Measurements from ENCODE around the gene DPP9.
A peak's percentile ranks its signal among the peaks of the same experiment; 100 is the strongest.
"Not testable (repeated sequence)": the region's sequence is repeated elsewhere in the genome, so short reads cannot be mapped to it uniquely, and the experiment has no call there.

The DPP9 gene

DNA sequence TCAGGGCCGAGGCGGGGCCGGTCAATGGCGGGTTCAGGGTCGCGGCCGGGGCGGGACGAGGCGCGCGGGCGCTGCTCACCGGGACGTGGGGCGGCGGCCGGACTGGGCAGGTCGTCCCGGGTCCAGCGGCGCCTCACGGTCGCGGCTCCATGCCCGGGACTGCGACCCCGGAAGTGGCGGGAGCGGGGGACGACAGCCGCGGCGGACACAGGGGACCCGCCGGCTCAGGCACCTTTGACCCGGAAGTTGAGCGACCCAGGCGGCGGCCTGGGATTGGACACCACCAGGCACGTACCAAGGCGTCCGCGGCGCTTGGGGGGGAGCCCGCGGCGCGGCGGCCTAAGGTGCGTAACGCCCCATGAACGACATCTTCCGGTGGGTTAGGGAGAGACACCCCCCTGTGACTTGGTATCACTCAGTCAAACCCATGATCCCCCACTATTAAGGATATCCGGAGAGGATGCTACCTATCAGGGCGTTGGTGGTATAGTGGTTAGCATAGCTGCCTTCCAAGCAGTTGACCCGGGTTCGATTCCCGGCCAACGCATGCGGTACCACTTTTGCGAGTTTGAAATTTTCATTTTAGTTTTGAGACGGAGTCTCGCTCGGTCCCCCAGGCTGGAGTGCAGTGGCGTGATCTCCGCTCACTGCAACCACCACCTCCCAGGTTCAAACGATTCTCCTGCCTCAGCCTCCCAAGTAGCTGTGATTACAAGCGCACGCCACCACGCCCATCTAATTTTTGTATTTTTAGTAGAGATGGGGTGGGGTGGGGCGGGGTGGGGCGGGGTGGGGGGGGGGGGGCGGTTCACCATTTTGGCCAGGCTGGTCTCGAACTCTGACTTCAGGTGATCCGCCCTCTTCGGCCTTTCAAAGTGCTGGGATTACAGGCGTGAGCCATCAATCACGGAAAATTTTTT lies at the start of gene DPP9:
Gene DPP9, minus strand, starts transcription at position 248 of the 920 bp plus-strand sequence. CDS start 3,936 bp downstream, outside the sequence.
- peak; percentile 98 for DNase-seq

DNA sequence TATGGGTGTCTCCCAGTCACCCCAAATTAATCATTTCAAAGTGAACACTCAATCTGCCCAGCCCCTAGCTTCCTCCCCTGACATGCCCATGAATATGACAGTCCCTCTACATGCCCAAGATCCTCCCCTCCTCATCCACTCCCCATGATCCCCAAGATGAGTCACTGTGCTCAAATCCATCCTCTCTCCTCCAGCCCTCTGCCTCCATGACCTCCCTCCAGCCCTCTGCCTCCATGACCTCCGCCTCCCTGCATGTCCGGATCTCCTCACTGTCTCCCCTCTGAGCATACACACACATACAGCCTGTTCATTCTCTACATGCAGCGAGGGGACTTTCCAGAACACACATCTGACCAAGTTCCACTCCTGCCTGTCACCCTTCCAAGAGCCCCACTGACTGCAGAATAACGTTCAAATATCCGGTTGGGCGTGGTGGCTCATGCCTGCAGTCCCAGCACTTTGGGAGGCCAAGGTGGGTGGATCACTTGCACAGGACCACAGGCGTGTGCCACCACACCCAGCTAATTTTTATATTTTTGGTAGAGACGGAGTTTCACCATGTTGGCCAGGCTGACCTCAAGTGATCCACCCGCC lies 49.5 kb upstream of the DPP9 start:
- DNase-seq = no peak

DNA sequence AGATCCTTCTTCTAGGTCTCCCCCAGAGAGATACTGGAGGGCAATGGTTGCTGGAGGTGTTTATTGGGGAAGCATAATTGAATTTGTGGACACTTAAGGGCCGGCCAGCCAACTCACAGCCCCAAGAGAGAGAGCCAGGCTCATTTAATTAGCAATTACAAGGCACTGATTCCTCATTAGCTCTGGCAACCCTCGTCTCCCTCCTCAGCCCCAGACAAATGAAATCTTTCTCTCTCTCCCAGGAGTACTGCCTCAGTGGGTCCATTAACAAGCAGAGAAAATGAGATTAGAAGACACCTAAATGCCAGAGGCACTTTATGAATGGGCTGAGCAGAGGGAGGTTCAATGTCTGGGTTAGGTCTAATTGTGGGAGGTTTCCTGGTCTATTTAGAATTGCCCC lies 48.9 kb upstream of the DPP9 start:
- DNase-seq = no peak

DNA sequence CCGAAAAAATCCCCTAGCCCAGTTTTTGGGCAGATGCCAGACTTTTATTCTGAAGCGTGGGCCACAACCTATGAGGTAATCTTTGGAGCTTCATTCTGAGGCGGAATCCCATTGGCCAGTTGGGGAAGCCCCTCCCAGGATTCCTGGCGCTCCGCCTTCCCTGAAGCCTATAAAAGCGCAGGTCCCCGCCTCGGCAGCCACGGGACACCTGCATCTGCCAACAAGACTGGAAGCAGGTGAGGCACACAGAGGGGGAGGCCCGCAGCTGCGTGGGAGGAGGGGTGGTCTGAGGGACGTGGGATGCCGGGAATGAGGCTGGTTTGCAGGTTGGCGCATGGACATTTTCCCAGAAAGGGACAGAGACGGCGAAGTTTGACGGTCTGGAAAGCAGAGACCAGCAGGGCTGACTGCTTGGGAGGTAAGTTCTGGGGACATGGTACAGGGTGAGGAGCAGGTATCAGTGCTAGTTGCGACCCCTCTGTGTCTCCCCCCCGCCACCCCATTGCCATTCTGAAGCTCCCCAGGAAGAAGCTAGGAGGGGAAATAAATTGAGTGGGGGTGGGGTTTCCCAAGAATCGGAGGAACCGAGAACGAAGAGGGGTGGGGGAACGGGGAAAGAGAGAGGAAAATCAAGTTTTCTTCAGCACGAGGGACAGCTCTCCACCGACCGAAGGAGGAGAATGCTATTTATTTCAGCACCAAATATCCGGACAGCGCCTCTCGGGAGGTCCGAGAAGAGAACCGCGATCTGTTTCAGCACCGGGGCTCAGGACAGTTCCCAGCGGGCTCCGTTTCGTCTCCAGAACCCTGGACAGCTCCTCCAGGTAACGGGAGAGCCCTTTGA lies 45.5 kb upstream of the DPP9 start:
- DNase-seq = peak; percentile 76

DNA sequence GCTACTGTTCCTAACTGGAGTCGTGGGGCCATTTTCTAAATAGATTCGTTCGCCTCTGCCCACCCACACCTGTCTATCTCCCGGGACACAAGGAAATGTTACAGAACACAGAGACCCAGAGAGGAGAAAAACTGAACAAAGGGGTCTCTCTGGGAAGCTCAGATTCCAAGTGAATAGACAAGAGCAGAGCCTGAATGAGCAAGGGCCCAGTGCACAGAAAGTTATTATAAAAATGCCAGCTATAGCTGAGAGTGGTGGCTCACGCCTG lies 40.7 kb upstream of the DPP9 start:
- DNase-seq = no peak

DNA sequence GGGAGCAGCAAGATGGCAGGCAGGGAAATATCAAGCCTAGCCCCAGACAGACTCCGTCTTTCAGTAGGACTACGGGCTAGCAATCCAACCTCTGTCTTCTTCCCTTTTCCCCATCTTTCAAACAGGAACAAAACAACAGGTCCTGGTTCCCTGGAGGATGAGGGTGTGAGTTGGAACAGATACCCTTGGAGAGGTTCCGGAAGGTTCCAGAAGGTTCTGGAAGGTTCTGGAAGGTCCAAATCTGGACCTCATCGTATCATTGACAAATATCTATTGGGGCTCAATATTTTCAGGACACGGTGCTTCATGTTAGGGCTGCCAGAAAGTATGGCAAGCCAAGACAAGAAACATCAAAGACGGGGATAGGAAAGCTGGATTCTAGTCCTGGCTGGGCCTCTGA lies 39.4 kb upstream of the DPP9 start:
- DNase-seq = no peak

DNA sequence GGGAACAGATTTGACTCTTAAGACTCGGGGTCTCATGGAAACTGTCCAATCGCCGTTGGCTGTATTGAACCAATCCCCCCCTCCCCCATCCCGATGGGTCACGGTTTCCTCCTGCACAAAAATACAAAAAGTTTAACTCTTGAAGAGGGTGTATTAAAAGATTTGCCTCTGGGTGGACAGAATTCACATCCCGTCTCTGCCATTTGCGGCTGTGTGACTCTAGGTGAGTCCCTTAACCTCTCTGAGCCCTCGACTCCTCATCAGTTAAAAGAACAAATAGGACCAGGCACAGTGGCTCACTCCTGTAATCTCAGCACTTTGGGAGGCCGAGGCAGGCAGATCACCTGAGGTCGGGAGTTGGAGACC lies 36.6 kb upstream of the DPP9 start:
- no peak for DNase-seq

DNA sequence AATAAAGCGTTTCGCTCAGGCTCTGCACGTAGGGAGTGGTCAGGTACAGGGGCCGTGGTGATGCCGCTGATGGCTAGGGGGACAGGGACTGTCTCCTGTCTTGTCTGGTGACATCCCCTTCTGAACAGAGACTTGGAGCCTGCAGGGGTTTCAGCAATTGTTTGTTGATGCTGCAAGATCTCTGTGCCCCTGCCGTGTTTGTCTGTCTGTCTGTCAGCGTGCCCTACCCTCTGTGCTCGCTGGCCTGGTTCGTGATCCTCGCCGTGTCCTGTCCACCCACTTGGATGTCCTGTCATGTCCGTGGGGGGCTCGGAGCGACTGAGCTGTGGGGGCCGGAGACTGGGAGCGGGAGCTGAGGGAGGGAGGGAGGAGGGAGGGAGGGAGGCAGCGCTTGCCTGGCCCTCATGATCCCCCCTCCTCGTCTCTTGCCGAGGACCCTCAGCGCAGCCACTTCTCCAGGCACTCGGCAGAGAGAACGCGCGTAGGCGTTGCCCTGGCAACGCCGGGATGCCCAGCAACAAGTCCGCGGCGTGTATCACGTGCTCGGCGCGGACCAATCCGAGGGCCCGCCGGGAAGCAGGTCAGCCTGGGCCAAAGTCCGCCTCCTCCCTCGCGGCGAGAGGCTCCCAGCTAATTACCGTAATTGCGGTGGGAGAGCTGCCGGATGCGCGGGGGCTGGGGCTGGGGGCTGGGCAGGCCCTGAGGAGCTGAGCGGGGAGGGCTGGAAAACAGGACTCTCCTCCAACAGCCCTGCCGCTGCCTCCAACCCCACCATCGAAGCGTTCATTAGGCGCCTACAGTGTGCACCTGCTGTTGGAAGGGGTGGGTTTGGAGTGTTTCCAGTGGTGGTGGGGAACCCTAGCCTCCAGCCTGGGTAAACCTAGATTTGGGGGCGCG lies 36.0 kb upstream of the DPP9 start:
- DNase-seq = peak; percentile 82

DNA sequence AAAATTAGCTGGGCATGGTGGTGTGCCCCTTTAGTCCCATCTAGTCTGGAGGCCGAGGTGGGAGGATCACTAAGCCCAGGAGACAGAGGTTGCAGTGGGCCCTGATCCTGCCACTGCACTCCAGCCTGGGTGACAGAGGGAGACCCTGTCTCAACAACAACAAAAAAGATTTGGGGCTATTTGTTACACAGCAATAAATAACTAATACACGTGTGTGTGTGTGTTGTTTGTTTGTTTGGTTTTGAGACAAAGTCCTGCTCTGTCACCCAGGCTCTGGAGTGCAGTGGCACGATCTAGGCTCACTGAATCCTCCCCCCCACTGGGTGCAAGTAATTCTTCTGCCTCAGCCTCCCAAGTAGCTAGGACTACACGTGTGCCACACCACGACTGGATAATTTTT lies 35.0 kb upstream of the DPP9 start:
- no peak for DNase-seq

DNA sequence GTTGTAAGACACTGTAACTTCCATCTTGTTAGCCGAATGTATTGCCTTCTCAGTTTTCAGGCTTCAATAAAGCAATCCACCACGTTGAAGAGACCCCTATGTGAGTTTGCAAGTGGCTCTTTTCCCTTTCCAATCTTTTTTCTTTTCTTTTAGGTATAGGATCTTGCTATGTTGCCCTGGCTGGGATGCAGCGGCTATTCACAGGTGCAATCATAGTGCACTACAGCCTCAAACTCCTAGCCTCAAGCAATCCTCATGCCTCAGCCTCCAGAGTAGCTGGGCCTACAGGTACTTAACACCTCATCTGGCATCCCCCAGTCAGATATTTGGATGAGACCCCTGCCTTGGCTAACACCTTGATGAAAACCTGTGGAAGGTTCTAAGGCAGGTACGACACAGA lies 34.4 kb upstream of the DPP9 start:
- DNase-seq = no peak

DNA sequence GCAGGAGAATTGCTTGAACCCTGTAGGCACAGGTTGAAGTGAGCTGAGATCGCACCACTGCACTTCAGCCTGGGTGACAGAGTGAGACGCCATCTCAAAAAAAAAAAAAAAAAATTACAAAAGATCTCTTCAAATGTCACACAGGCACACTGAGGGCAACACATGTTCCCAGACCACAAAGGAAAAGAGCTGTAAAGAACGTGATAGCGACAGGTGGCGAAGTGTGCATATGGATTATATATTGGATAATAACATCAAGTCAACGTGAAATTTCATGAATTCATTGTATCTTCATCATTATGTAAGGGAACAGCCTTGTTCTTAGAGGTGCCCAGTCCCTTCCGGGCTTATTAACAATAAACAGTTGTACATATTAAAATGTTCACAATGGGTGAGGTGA lies 31.8 kb upstream of the DPP9 start:
- DNase-seq = no peak

DNA sequence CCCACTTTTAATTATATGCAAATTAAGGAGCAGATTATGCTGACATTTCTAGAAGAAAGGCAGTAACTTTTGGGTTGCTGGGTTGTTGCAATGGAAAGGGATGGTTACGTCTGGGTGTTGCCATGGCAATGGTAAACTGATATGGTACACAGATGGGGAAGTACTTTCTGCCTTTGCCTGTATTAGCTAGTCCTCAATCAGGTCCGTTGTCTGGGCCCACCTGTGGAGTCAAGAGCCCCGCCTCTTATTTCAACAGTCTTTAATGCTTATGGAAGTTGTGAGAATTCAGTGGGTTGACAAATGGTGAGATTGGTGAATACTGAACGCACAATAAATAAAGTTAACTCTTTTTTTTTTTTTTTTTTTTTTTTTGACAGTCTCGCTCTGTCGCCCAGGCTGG lies 30.6 kb upstream of the DPP9 start:
- DNase-seq = no peak

DNA sequence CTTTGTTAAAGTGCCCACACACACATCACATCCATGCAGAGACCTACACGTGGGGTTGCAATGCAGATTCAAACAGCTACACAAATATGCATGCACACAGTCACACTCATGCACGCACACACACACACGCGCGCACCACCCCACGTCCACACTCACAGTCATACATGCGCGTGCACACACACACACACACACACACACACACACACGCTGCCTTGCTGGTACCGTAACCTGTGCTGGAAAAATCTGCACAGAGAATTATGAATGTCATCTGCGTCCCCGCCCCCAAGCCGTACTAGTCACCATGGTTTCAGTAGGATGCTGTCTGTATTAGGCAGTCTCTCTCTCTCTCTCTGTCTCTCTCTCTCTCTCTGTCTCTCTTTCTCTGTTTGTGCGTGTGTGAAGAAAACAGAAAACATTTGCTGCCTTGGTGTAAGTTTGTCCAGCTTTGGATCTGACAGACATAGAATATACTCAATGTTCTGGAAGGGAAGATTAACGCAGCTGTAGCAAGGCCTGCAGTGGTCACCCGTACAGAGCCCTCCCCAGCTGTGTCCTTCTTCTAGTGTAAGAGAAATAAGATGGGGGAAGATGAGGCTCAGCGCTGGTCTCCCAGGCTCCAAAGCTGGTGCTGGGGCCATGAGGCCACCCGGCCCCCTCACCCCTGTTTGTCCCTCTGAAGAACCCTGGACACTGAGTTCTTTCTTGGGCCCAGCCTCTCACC lies 26.4 kb upstream of the DPP9 start:
- DNase-seq = no peak

DNA sequence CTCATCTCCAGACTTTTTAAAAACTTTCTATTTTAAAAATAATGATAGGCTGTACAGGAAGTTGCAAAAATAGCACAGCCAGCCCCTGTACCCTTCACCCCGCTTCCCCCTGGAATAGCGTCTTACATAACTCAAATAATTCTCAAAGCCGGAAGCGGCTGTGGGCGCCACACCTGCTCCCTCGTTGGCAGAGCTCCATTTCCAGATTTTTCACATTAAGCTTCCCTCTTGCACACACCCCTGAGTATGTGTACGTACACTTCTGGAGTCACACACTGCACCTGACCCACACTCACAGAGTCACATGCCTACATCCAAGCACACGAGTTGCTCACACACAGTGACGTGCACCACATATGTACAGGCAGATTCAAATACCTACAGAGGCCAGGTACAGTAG lies 24.9 kb upstream of the DPP9 start:
- DNase-seq = no peak

DNA sequence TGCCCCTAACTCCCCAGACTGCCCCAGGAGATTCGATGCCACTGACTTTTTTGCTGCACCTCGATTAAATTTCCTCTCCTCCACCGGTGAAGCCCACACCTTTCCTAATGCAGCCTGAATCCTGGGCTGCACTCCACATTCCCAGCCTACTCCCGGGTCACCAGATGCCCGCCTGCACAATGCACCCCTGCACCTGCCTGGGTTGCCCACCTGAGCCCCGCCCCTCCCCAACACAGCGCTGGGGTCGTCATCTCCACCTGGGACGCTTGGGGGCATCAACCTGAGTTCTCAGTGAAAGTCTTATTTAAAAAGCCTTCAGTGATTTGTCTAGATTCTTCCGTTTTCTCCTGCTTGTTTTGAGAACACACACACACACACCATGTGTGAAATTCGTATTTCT lies 24.5 kb upstream of the DPP9 start:
- DNase-seq = no peak

DNA sequence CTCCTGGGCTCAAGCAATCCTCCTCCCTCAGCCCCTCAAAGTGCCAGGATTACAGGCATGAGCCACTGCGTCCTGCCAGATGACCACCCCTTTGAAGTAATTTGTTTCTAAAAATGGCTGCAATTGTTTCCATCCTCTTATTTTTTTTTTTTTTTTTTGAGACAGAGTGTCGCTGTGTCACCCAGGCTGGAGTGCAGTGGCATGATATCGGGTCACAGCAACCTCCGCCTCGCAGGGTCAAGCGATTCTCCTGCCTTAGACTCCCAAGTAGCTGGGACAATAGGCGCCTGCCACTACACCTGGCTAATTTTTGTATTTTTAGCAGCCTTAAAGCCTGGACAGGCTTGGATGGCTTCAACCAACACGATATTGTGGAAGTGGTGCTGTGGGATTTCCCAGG lies 22.3 kb upstream of the DPP9 start:
- DNase-seq = no peak

DNA sequence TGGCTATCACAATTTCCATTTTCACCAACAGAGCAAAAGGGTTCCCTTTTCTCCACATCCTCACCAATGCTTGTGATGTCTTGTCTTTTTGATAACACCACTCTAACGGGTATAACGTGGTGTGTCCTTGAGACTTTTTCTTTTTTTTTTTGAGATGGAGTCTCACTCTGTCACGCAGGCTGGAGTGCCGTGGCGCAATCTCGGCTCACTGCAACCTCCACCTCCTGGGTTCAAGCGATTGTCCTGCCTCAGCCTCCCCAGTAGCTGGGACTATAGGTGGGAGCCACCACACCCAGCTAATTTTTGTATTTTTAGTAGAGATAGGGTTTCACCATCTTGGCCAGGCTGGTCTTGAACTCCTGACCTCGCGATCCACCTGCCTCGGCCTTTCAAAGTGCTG lies 21.5 kb upstream of the DPP9 start:
- DNase-seq = not testable (repeated sequence)

DNA sequence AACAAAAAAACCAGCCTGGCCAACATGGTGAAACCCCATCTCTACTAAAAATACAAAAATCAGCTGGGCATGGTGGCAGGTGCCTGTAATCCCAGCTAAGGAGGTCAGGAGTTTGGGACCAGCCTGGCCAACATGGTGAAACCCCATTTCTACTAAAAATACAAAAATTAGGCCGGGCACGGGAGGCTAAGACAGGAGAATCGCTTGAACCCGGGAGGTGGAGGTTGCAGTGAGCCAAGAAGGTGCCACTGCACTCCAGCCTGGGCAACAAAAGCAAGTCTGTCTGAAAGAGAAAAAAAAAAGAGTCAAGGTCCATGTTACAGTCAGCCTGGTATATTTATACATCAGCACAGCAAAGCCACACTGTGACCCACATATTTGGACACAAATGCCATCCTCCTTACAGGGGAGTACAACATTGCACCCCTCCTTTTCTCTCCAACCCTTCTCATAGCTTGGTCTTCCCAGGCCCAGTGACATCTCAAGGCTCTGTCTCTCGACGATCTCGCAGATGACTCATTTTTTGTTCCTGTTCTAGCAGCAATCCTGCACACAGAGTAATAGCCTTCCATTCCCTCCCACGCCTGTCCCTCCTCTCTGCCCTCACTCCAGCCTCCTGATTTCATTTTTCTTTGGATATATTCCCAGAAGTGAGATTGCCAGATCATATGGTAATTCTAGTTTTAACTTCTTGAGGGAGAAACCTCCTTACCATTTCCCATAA lies 21.0 kb upstream of the DPP9 start:
- DNase-seq = peak; percentile 85

DNA sequence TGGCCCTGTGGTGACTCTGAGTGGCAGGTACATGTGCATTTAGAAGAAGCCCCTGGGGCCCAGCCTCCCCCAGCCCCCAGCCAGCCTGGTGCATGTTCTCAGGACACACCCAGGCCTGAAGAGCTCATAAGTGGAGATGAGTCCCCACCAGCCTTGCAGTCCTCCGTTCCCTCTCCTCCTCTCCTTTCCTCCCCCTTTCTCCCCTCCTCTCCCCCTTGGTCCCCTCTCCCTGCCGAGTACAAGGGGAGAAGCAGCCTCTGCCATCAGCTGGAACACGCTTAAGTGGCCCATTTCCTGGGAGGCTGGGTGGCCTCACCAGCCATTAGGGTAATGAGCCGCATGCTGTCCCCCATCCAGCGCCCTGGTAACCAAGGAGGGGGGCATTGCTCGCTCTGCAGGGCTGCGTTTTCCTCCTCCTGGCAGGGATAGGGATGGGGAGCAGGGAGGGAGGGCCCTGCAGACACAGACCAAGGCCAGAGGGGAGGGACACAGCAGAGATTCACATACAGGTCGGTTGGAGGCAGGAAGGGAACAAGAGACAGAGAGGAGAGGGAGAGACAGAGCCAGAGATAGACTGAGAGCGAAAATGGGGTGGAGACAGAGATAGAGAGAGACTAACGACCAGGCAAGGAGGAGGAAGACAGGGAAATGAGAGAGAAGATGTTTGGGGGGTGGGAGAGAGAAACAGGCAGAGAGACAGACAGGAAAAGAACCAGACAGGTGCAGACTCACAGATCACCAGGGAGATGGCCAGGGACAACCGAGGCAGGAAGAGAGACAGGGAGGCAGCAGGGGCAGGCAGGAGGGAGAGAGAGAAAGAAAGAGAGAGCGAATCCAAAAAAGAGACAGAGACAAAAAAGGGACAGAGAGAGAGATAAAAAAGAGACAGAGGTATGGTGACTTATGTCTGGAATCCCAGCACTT lies 19.3 kb upstream of the DPP9 start:
- DNase-seq = no peak

DNA sequence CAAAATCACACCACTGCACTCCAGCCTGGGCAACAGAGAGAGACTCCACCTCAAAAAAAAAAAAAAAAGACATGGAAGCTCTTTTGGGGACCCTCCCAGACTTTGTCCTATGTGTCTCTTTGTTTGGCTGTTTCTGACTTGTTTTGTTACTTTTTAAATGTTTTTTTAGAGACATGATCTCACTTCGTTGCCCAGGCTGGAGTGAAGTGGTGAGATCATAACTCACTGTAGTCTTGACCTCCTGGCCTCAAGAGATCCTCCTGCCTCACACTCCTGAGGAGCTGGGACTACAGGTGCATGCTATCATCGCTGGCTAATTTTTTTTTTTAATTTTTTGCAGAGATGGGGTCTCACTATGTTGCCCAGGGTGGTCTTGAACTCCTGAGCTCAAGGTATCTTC lies 16.4 kb upstream of the DPP9 start:
- DNase-seq = no peak

Measured in EL (cell line).